Measurements from ENCODE around the gene VEZF1.

The VEZF1 gene

GRCh38 chr17:57927048-57927723, 60.9 kb downstream of the VEZF1 start:
- peak; percentile 64 for DNase-seq (ENCODE audit: low spot score)

GRCh38 chr17:57926723-57927047, 61.4 kb downstream of the VEZF1 start:
- no peak for DNase-seq (ENCODE audit: low spot score)

- DNase-seq (ENCODE audit: low spot score): no peak
Observed at GRCh38 chr17:57925361-57925990, 62.6 kb downstream of the VEZF1 start.

- DNase-seq (ENCODE audit: low spot score): no peak
Observed at GRCh38 chr17:57924677-57925076, 63.4 kb downstream of the VEZF1 start.

Measured in COLO829 (cell line).